Measurements from ENCODE around the gene SND1. TPM values are rescaled to one million over a fixed set of nuclear protein-coding genes. Genes with fewer than 3 reads are reported as not detected.

SND1 gene
- total and polyA plus RNA-seq, 2 of the 4 experiments (the other 2 are of a cell fraction): 154 to 294 TPM

GRCh38 chr7:128025380-128025779, 373.4 kb downstream of the SND1 start:
- Histone ChIP-seq H3K4ac (ENCODE audit: low read depth, low read length) (no peak overlapping the region), H4K5ac (ENCODE audit: low read depth, low read length) (no peak overlapping the region), H2BK20ac (ENCODE audit: low read depth, low read length) (no peak overlapping the region), H3K9me1 (ENCODE audit: insufficient read depth, low read length) (peaks cover 35% of the 10 kb centered on the region), H3K9ac (ENCODE audit: low read depth, low read length) (no peak overlapping the region), H3K79me1 (ENCODE audit: low read depth in 1 of 2, low read length in 2 of 2) (peaks cover 49 to 81% of the 10 kb centered on the region in 2 experiments), H3K23ac (ENCODE audit: low read depth, low read length) (no peak overlapping the region), H2BK15ac (ENCODE audit: low read depth, low read length) (no peak overlapping the region), H3K14ac (replicated peaks; ENCODE audit: low read depth, low read length) (no peak overlapping the region), H2AK9ac (replicated peaks; ENCODE audit: low read depth, low read length, poor library complexity) (no peak overlapping the region), H4K8ac (ENCODE audit: low read depth in 2 of 2, low read length in 2 of 2) (no peak overlapping the region), H2BK5ac (ENCODE audit: low read depth, low read length, poor library complexity, severe bottlenecking) (no peak overlapping the region), H3K4me3 (ENCODE audit: insufficient read depth, low read depth, low read length) (no peak overlapping the region), H3K27ac (ENCODE audit: insufficient read depth, low read length) (no peak overlapping the region), H3K36me3 (ENCODE audit: control insufficient read depth, insufficient read depth, low read length) (peaks cover 9% of the 10 kb centered on the region), H3K9me3 (ENCODE audit: control insufficient read depth, insufficient read depth, low read length) (no peaks in the 10 kb centered on the region), H4K91ac (ENCODE audit: insufficient read depth, low read depth, low read length) (no peak overlapping the region), H3K4me1 (ENCODE audit: control insufficient read depth, insufficient read depth, low read length) (peaks cover 16% of the 10 kb centered on the region), H3K18ac (ENCODE audit: low read depth, low read length) (no peak overlapping the region), H2BK120ac (ENCODE audit: low read depth, low read length) (no peak overlapping the region), H3K56ac (ENCODE audit: extremely low read depth, insufficient read depth, low read length) (no peak overlapping the region), H3K4me2 (ENCODE audit: low read depth, low read length) (no peak overlapping the region), H2AK5ac (ENCODE audit: low read depth, low read length) (no peak overlapping the region), H2AFZ (replicated peaks; ENCODE audit: low read length, poor library complexity) (no peak overlapping the region), H3K27me3 (ENCODE audit: control insufficient read depth, insufficient read depth, low read length) (no peaks in the 10 kb centered on the region), H4K20me1 (ENCODE audit: insufficient read depth, low read length) (peaks cover 73% of the 10 kb centered on the region)
- dilution Hi-C loops (cut with HindIII; ENCODE audit: low sequenced_read_pairs, unreplicated experiment): no loop called here
- DNase-seq (peak; percentile 56), ATAC-seq (ENCODE audit: low read depth) (no peak)
- ChIA-PET CTCF (interaction anchor here (1.2 kb wide), 1 partner anchor 10 kb away, joined by 4 read pairs; no protein-coding TSS in a partner anchor), POLR2A (ENCODE audit: unreplicated experiment) (no interaction called here)
- 60% methylated on average over 2 of the region's 6 CpGs; no CpG with 5 or more reads in 1 of the 2 experiments for WGBS, 2 experiments (ENCODE audit: extremely low coverage in 2 of 2, insufficient read length in 1 of 2)
- in situ Hi-C loops (cut with MboI; ENCODE audit: low sequenced_read_pairs): no loop called here
- no TSS peak for BruUV-seq (replicated peaks)
- TF ChIP-seq, protein P1, sequence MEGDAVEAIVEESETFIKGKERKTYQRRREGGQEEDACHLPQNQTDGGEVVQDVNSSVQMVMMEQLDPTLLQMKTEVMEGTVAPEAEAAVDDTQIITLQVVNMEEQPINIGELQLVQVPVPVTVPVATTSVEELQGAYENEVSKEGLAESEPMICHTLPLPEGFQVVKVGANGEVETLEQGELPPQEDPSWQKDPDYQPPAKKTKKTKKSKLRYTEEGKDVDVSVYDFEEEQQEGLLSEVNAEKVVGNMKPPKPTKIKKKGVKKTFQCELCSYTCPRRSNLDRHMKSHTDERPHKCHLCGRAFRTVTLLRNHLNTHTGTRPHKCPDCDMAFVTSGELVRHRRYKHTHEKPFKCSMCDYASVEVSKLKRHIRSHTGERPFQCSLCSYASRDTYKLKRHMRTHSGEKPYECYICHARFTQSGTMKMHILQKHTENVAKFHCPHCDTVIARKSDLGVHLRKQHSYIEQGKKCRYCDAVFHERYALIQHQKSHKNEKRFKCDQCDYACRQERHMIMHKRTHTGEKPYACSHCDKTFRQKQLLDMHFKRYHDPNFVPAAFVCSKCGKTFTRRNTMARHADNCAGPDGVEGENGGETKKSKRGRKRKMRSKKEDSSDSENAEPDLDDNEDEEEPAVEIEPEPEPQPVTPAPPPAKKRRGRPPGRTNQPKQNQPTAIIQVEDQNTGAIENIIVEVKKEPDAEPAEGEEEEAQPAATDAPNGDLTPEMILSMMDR (conservative IDR thresholded peaks at IDR 0.05; ENCODE audit: low read depth, low read length): no peak
- 0 out of 2 replicates have a peak, but pooled peaks have one; percentile 34 for TF ChIP-seq FOS (IDR thresholded peaks at IDR 0.05; ENCODE audit: low read depth, low read length)
- intact Hi-C loops (cut with micrococcal nuclease): no loop called here
